CD4-positive, CD25-positive, alpha-beta regulatory T cell (primary cell): ENCODE data around the gene SELENOH. TPM values are rescaled to one million over a fixed set of nuclear protein-coding genes. Genes with fewer than 3 reads are reported as not detected.
A peak's percentile ranks its signal among the peaks of the same experiment; 100 is the strongest.
"Not testable (repeated sequence)": the region's sequence is repeated elsewhere in the genome, so short reads cannot be mapped to it uniquely, and the experiment has no call there.

Experiments
- ATAC-seq, 2 donors: fragments of 150-1000 bp; cut with Tn5 transposase; one replicate each; pipeline ENCODE4 v1.10.0; 2021; ENCODE audit warnings: low read depth in 2 of 2, moderate number of reproducible peaks in 2 of 2, moderate library complexity in 1 of 2
- DNase-seq, 3 donors: peaks; one replicate each; pipeline versions ENCODE4 v3.0.0 to v3.0.0-alpha.2; 2012 to 2022; ENCODE audit warnings: mixed read lengths in 1 of 3
- H3K27ac ChIP-seq: one replicate; pipeline ENCODE4 v1.7.0; 2013; ENCODE audit warnings: mild to moderate bottlenecking, low read length; ENCODE audit not compliant: insufficient read depth, poor library complexity, severe bottlenecking
- H3K27me3 ChIP-seq: one replicate; pipeline ENCODE4 v1.7.0; 2013; ENCODE audit warnings: low read length; ENCODE audit not compliant: control insufficient read depth, insufficient read depth
- H3K36me3 ChIP-seq: one replicate; pipeline ENCODE4 v1.7.0; 2013; ENCODE audit warnings: mild to moderate bottlenecking, low read length, moderate library complexity; ENCODE audit not compliant: control insufficient read depth, insufficient read depth
- H3K4me1 ChIP-seq: 2 replicates; pipeline ENCODE4 v1.7.0; 2013; ENCODE audit warnings: mild to moderate bottlenecking, low read length; ENCODE audit not compliant: insufficient read depth, control insufficient read depth, poor library complexity, severe bottlenecking
- H3K4me3 ChIP-seq: one replicate; pipeline ENCODE4 v1.7.0; 2013; ENCODE audit warnings: low read depth, mild to moderate bottlenecking, low read length, moderate library complexity
- H3K9me3 ChIP-seq, 2 experiments: 1 replicate in 1 of 2; 2 replicates in 1 of 2; pipeline ENCODE4 v1.7.0; 2013; ENCODE audit warnings: low read length in 2 of 2, mild to moderate bottlenecking in 1 of 2, moderate library complexity in 1 of 2; ENCODE audit not compliant: control insufficient read depth in 2 of 2
- H3K27ac Mint-ChIP-seq, 3 donors: one replicate each; pipeline ENCODE4 v1.8.0; 2020 to 2022; ENCODE audit warnings: mild to moderate bottlenecking in 3 of 3, mixed read lengths in 3 of 3, moderate library complexity in 2 of 3
- H3K27me3 Mint-ChIP-seq: one replicate; pipeline ENCODE4 v1.8.0; 2022; ENCODE audit warnings: mild to moderate bottlenecking, mixed read lengths
- H3K36me3 Mint-ChIP-seq: one replicate; pipeline ENCODE4 v1.8.0; 2020; ENCODE audit warnings: mixed read lengths
- H3K4me1 Mint-ChIP-seq, 4 donors: one replicate each; pipeline ENCODE4 v1.8.0; 2020 to 2022; ENCODE audit warnings: mixed read lengths in 4 of 4, mild to moderate bottlenecking in 1 of 4
- H3K4me3 Mint-ChIP-seq, 4 donors: one replicate each; pipeline ENCODE4 v1.8.0; 2020 to 2022; ENCODE audit warnings: mild to moderate bottlenecking in 4 of 4, mixed read lengths in 4 of 4, moderate library complexity in 3 of 4
- H3K9me3 Mint-ChIP-seq, 7 donors: one replicate each; pipeline ENCODE4 v1.8.0; 2020 to 2022; ENCODE audit warnings: mixed read lengths in 7 of 7, mild to moderate bottlenecking in 3 of 7, moderate library complexity in 2 of 7
- polyA plus RNA-seq, 4 donors: library from polyadenylated mRNA; unstranded; fragments of 300-500 nt; fragmentation: Illumina TruSeq; gene quantifications; one replicate each; pipeline ENCODE4 v1.2.3, GENCODE V29; 2021
- total RNA-seq: library from RNA; stranded (reverse); gene quantifications from one replicate; pipeline ENCODE4 v1.2.3, GENCODE V29; 2022

SELENOH gene, protein sequence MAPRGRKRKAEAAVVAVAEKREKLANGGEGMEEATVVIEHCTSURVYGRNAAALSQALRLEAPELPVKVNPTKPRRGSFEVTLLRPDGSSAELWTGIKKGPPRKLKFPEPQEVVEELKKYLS
- 68.6 TPM for total RNA-seq
- 100 to 1,000 TPM; 205 to 248 (median 214) TPM for polyA plus RNA-seq

DNA sequence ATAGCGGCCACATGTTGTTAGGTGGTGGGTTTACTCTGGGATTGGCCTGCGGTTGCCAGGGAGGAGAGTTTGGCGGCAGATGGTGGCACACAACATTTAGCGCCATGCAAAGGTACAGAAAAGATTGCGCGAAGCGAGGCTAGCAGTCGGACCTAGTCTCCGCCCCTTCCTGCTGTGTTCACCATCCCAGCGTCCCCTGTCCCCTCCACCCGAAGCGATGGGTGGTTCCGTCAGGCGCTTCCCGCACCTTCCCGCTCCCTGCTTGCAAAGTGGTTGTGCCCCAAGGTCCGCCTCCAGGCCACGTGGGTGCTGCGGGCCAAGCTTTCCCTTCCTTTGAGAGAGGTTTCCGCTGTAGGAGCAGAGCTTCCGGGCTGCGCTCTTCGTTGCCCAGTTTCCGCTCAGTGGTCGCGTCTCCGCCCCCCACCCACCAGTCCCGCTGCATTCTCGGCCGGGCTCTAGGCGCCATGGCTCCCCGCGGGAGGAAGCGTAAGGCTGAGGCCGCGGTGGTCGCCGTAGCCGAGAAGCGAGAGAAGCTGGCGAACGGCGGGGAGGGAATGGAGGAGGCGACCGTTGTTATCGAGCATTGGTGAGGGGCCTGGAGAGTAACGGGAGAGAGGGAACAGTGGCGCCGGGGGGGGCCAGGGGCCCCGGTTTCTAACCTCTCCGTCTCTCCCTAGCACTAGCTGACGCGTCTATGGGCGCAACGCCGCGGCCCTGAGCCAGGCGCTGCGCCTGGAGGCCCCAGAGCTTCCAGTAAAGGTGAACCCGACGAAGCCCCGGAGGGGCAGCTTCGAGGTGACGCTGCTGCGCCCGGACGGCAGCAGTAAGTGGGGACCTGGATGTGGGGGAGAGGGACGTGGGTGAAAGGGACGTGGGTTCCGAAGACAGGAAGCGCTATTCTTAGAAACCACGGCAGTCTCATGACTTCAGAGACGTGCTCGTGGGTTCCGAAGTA is at the start of gene SELENOH:
SELENOH (plus strand) TSS at position 360 of the 955 bp plus-strand sequence; CDS start at position 465, 105 bp downstream.
- Mint-ChIP-seq H3K27ac (peak within 1 kb of the TSS; percentile 96 to 100 (median 97)), H3K4me3 (peak within 1 kb of the TSS; percentile 91 to 99 (median 94)), H3K36me3 (peaks cover 23% of the 10 kb centered on the region), H3K4me1 (peaks cover 10 to 42% (median 26%) of the 10 kb centered on the region in 4 donors), H3K9me3 (no peaks in the 10 kb centered on the region), H3K27me3 (peaks cover 4% of the 10 kb centered on the region)
- peak; percentile 86 to 97 (median 89) for DNase-seq
- H3K4me1 ChIP-seq, result peaks cover 19% of the 10 kb centered on the region
- peak within 1 kb of the TSS; percentile 88 for H3K4me3 ChIP-seq
- H3K36me3 ChIP-seq, result peaks cover 45% of the 10 kb centered on the region
- no peaks in the 10 kb centered on the region for H3K27me3 ChIP-seq
- peak within 1 kb of the TSS; percentile 91 for H3K27ac ChIP-seq
- H3K9me3 ChIP-seq, result no peaks in the 10 kb centered on the region
- peak; percentile 81 to 83 for ATAC-seq

GRCh38 chr11:57698843-57699365 is 42.4 kb upstream of the SELENOH start:
- no peak overlapping the region for H3K4me3 ChIP-seq
- Mint-ChIP-seq H3K9me3 (no peaks in the 10 kb centered on the region), H3K27me3 (no peaks in the 10 kb centered on the region), H3K4me1 (no peaks in the 10 kb centered on the region), H3K27ac (no peak overlapping the region), H3K36me3 (peaks cover 34% of the 10 kb centered on the region), H3K4me3 (no peak overlapping the region)
- H3K36me3 ChIP-seq, result peaks cover 77% of the 10 kb centered on the region
- H3K4me1 ChIP-seq, result no peaks in the 10 kb centered on the region
- H3K9me3 ChIP-seq, result no peaks in the 10 kb centered on the region
- DNase-seq (no peak), ATAC-seq (no peak)
- H3K27me3 ChIP-seq, result no peaks in the 10 kb centered on the region
- no peak overlapping the region for H3K27ac ChIP-seq

GRCh38 chr11:57699813-57700212 is 41.5 kb upstream of the SELENOH start:
- H3K4me1 Mint-ChIP-seq, result peaks cover 0 to 2% (median 0%) of the 10 kb centered on the region in 4 donors
- no peaks in the 10 kb centered on the region for H3K4me1 ChIP-seq
- peak overlapping the region in 1 of 4 donors; percentile 25 for H3K4me3 Mint-ChIP-seq
- no peak overlapping the region for H3K27ac ChIP-seq
- H3K27me3 ChIP-seq, result no peaks in the 10 kb centered on the region
- H3K4me3 ChIP-seq, result no peak overlapping the region
- no peak for DNase-seq
- H3K36me3 ChIP-seq, result peaks cover 77% of the 10 kb centered on the region
- H3K9me3 Mint-ChIP-seq, result no peaks in the 10 kb centered on the region
- peaks cover 41% of the 10 kb centered on the region for H3K36me3 Mint-ChIP-seq
- no peak for ATAC-seq
- no peak overlapping the region for H3K27ac Mint-ChIP-seq
- no peaks in the 10 kb centered on the region for H3K9me3 ChIP-seq
- no peaks in the 10 kb centered on the region for H3K27me3 Mint-ChIP-seq

- no peak overlapping the region for H3K4me3 Mint-ChIP-seq
- H3K36me3 Mint-ChIP-seq, result peaks cover 43% of the 10 kb centered on the region
- no peaks in the 10 kb centered on the region for H3K27me3 ChIP-seq
- H3K9me3 Mint-ChIP-seq, result no peaks in the 10 kb centered on the region
- H3K4me1 ChIP-seq, result no peaks in the 10 kb centered on the region
- H3K27ac Mint-ChIP-seq, result no peak overlapping the region
- H3K36me3 ChIP-seq, result peaks cover 77% of the 10 kb centered on the region
- H3K4me3 ChIP-seq, result no peak overlapping the region
- DNase-seq (no peak), ATAC-seq (no peak)
- no peak overlapping the region for H3K27ac ChIP-seq
- peaks cover 0 to 4% (median 0%) of the 10 kb centered on the region in 4 donors for H3K4me1 Mint-ChIP-seq
- H3K9me3 ChIP-seq, result no peaks in the 10 kb centered on the region
- no peaks in the 10 kb centered on the region for H3K27me3 Mint-ChIP-seq
Measured at GRCh38 chr11:57700425-57700824, 40.9 kb upstream of the SELENOH start.

- H3K36me3 ChIP-seq, result peaks cover 54% of the 10 kb centered on the region
- peaks cover 0 to 7% (median 3%) of the 10 kb centered on the region in 4 donors for H3K4me1 Mint-ChIP-seq
- ATAC-seq (no peak), DNase-seq (no peak)
- no peak overlapping the region for H3K4me3 Mint-ChIP-seq
- H3K9me3 ChIP-seq, result no peaks in the 10 kb centered on the region
- peak overlapping the region in 1 of 3 donors; percentile 20 for H3K27ac Mint-ChIP-seq
- no peaks in the 10 kb centered on the region for H3K4me1 ChIP-seq
- no peak overlapping the region for H3K27ac ChIP-seq
- H3K4me3 ChIP-seq, result no peak overlapping the region
- no peaks in the 10 kb centered on the region for H3K9me3 Mint-ChIP-seq
- peaks cover 30% of the 10 kb centered on the region for H3K36me3 Mint-ChIP-seq
- no peaks in the 10 kb centered on the region for H3K27me3 ChIP-seq
- no peaks in the 10 kb centered on the region for H3K27me3 Mint-ChIP-seq
Measured at GRCh38 chr11:57703341-57703740, 38.0 kb upstream of the SELENOH start.

DNA sequence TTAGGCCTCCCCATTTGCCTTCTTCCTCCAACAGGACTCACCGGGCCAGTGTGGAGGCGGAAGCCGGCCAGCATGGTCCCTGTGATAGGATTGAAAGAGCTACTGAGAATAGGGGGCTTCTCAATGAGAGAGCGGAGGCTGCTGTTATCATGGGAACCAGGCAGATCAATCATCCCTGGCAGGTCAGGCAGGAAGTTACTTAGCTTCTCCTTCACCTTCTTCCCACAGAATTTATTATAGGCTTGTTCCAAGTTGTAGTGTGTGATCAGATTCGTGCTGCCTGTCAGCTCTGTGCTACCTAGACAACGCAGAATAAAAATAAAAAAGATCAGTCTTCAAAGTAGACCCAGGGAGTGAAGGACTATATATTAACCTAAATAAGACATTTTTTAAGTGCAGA is 36.4 kb upstream of the SELENOH start:
- DNase-seq (no peak), ATAC-seq (no peak)
- Histone ChIP-seq H3K27me3 (no peaks in the 10 kb centered on the region), H3K27ac (no peak overlapping the region), H3K9me3 (no peaks in the 10 kb centered on the region), H3K4me1 (no peaks in the 10 kb centered on the region), H3K4me3 (no peak overlapping the region), H3K36me3 (peaks cover 39% of the 10 kb centered on the region)
- Mint-ChIP-seq H3K27ac (no peak overlapping the region), H3K36me3 (peaks cover 18% of the 10 kb centered on the region), H3K9me3 (no peaks in the 10 kb centered on the region), H3K4me1 (peaks cover 0 to 14% (median 8%) of the 10 kb centered on the region in 4 donors), H3K27me3 (no peaks in the 10 kb centered on the region), H3K4me3 (no peak overlapping the region)

- not testable (repeated sequence) for H3K9me3 ChIP-seq, H3K4me1 ChIP-seq, H3K9me3 Mint-ChIP-seq, DNase-seq, ATAC-seq, H3K27ac ChIP-seq, H3K27me3 Mint-ChIP-seq, H3K4me3 ChIP-seq, H3K27me3 ChIP-seq, H3K27ac Mint-ChIP-seq, H3K4me3 Mint-ChIP-seq
- peaks cover 34% of the 10 kb centered on the region for H3K36me3 ChIP-seq
- Mint-ChIP-seq H3K4me1 (peaks cover 0 to 16% (median 11%) of the 10 kb centered on the region in 4 donors), H3K36me3 (peaks cover 16% of the 10 kb centered on the region)
Measured at GRCh38 chr11:57705432-57705831, 35.9 kb upstream of the SELENOH start.
